H1 (cell line): ENCODE measurements around the gene FBXO39. TPM values are rescaled to one million over a fixed set of nuclear protein-coding genes. Genes with fewer than 3 reads are reported as not detected.

Source experiments
- HDAC6 ChIP-seq: IDR thresholded peaks from one replicate; pipeline ENCODE4 v1.7.1; 2012; ENCODE audit warnings: low read depth, mild to moderate bottlenecking, inconsistent platforms, low read length, moderate library complexity
- polyA plus RNA-seq, 7 experiments: library from polyadenylated mRNA; depleted of rRNA in 3 of 7; stranded (reverse) in 5 of 7; unstranded in 2 of 7; fragments of >200 nt in 5 of 7; fragments of 200-250 nt in 2 of 7; gene quantifications; 1 replicate in 5 of 7; 2 replicates in 1 of 7; 4 replicates in 1 of 7; pipeline versions ENCODE4 v1.2.1 to v1.2.3, GENCODE V29; 2011 to 2013; ENCODE audit warnings: missing spikeins in 2 of 7, mixed read lengths in 2 of 7
- total RNA-seq: library from RNA; stranded (reverse); fragmentation: NEBNext Ultra II Directional; extraction: Animal tissue kit (Norgen Biotek cat#: 25700); gene quantifications from 2 replicates; pipeline ENCODE4 v1.2.1, GENCODE V29; 2021

Gene FBXO39
- total and polyA plus RNA-seq, 2 of the 8 experiments (the other 6 are each of a cell fraction or from before 2014, with no cell fraction given) = 0.12 to 0.22 TPM

DNA sequence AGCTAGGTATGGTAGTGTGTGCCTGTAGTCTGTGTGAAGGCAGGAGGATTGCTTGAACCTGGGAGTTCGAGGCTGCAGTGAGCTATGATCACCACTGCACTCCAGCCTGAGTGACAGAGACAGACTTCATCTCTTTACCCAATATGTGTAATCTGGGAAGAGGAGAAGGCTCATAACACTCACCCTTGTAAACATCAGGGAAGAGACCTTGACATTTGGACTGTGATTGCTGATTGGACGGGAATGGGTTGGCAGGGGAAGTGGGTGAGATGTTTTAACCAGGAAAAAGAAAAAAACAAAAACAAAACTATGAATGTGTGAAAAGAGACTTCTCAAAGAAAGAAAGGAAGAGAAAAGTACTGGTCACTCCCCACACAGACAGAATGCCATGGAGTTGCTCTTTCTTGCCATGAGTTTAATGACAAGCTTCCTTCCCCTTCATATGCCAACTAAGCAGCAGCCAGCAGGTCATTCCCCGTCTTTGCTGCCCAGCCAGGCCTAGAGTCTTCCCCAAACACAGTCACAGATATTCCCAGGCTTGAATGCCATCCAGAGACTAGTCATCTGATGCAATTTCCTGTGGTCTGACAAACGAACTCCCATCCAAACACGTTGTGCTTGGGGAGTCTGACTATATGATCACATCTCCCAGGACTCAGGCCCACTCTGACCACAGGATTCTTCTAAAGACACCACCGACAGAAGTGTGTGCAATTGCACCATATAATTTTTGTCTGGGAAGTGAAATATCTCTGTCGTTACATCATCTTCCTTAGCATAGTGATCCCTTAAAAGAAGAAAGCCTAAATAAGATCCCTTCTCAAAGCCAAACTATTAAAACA is 23.7 kb upstream of the FBXO39 start (continued):
- TF ChIP-seq HDAC6 = no peak
